Progenitor cell of endocrine pancreas (in vitro differentiated cells): Measurements from ENCODE around the gene SOST. TPM values are rescaled to one million over a fixed set of nuclear protein-coding genes. Genes with fewer than 3 reads are reported as not detected.

Experiments used
- DNase-seq: peaks from one replicate; pipeline ENCODE4 v3.0.0; 2021; ENCODE audit warnings: low spot score; ENCODE audit not compliant: unreplicated experiment
- H3K27ac Mint-ChIP-seq: 2 replicates; pipeline ENCODE4 v1.8.0; 2021; ENCODE audit warnings: mild to moderate bottlenecking, moderate library complexity, mixed read lengths
- H3K27me3 Mint-ChIP-seq: 2 replicates; pipeline ENCODE4 v1.8.0; 2021; ENCODE audit warnings: mixed read lengths
- H3K36me3 Mint-ChIP-seq: 2 replicates; pipeline ENCODE4 v1.8.0; 2022; ENCODE audit warnings: mixed read lengths; ENCODE audit not compliant: insufficient read depth
- H3K4me1 Mint-ChIP-seq: 2 replicates; pipeline ENCODE4 v1.8.0; 2021; ENCODE audit warnings: low read depth, mixed read lengths
- H3K4me3 Mint-ChIP-seq: 2 replicates; pipeline ENCODE4 v1.8.0; 2021; ENCODE audit warnings: low read depth, mild to moderate bottlenecking, moderate library complexity, mixed read lengths
- H3K9me3 Mint-ChIP-seq: 2 replicates; pipeline ENCODE4 v1.8.0; 2021; ENCODE audit warnings: low read depth, mixed read lengths
- total RNA-seq: library from RNA; stranded (reverse); gene quantifications from 2 replicates; pipeline ENCODE4 v1.2.1, GENCODE V29; 2021
- TF ChIP-seq, protein P1 (sequence below): fragments of 200-600 bp; sonication (generic); IDR thresholded peaks from one replicate; pipeline ENCODE4 v1.5.0; 2021; ENCODE audit warnings: antibody characterized with exemption, mild to moderate bottlenecking; ENCODE audit not compliant: unreplicated experiment

Gene SOST
- total RNA-seq, 1 donor from 2014 or later = 0.43 TPM

DNA sequence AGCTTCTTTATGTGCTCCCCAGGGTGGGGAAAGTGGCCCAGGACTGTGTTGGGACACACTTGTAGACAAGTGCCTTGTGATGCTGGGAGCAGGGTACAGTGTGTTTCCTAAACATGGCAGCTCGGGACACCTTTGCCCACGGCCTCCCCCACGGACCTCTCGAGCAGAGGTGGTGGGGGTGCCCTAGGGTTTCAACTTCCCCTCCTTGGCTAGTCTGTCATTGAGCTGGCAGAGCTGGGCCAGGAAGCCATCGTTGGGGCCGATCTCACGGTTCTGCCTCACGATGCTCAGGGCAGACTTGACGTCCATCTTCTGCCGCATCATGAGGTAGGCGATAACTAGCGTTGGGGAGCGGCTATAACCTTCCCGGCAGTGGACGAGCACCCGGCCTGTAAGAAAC, 10.8 kb upstream of the SOST start:
- DNase-seq = no peak
- peaks cover 29% of the 10 kb centered on the region for H3K36me3 Mint-ChIP-seq
- TF ChIP-seq, protein P1, sequence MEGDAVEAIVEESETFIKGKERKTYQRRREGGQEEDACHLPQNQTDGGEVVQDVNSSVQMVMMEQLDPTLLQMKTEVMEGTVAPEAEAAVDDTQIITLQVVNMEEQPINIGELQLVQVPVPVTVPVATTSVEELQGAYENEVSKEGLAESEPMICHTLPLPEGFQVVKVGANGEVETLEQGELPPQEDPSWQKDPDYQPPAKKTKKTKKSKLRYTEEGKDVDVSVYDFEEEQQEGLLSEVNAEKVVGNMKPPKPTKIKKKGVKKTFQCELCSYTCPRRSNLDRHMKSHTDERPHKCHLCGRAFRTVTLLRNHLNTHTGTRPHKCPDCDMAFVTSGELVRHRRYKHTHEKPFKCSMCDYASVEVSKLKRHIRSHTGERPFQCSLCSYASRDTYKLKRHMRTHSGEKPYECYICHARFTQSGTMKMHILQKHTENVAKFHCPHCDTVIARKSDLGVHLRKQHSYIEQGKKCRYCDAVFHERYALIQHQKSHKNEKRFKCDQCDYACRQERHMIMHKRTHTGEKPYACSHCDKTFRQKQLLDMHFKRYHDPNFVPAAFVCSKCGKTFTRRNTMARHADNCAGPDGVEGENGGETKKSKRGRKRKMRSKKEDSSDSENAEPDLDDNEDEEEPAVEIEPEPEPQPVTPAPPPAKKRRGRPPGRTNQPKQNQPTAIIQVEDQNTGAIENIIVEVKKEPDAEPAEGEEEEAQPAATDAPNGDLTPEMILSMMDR = no peak
- H3K27me3 Mint-ChIP-seq = no peaks in the 10 kb centered on the region
- H3K9me3 Mint-ChIP-seq = no peaks in the 10 kb centered on the region
- H3K4me3 Mint-ChIP-seq = no peak overlapping the region
- peaks cover 20% of the 10 kb centered on the region for H3K4me1 Mint-ChIP-seq
- no peak overlapping the region for H3K27ac Mint-ChIP-seq

DNA sequence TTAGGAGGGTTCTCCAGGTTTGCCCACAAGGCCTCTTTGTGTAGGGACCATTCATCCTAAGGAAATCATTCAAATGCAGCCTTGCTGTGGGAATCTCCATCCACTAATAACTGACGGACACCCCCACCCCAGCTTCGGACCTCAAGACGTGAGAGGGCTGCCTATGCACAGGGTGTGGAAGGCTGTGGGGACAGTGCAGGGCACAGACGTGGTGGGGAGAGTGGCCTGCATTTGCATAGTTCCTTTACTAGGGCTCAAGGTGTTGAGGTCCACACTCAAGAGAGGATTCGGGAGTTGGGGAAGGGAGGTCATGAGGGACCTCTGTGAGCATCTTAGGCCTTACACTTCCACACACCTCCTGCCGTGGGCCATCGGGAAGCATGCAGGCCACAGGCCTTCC, 10.4 kb upstream of the SOST start:
- DNase-seq = no peak
- TF ChIP-seq, protein P1 = no peak

GRCh38 chr17:43768382-43768781, 9.8 kb upstream of the SOST start:
- Mint-ChIP-seq H3K27ac (no peak overlapping the region), H3K4me1 (peaks cover 17% of the 10 kb centered on the region), H3K4me3 (no peak overlapping the region), H3K27me3 (no peaks in the 10 kb centered on the region), H3K36me3 (peaks cover 25% of the 10 kb centered on the region), H3K9me3 (no peaks in the 10 kb centered on the region)
- TF ChIP-seq, protein P1 = no peak
- DNase-seq = no peak

More for the DNA sequence above, 10.4 kb upstream of the SOST start:
- Mint-ChIP-seq H3K9me3 (no peaks in the 10 kb centered on the region), H3K4me1 (peaks cover 20% of the 10 kb centered on the region), H3K27me3 (no peaks in the 10 kb centered on the region), H3K36me3 (peaks cover 27% of the 10 kb centered on the region), H3K4me3 (no peak overlapping the region), H3K27ac (no peak overlapping the region)

DNA sequence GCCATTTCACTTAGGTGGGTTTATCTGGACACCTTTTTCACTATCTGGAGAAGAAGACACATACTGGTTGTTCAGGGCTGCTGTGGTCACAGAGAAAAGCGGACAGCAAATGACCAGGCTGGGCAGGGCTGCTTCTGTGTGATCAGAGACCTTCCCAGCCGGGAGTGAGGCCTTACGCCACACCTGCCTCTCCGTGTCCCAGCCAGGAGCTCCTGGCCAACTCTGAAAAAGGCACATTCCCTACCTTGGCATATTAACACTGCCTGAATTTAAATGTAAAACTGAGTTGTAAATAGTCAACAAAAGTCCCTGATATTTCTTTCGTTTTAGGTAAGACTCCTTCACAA, 9.1 kb upstream of the SOST start:
- TF ChIP-seq, protein P1 = no peak
- H3K4me1 Mint-ChIP-seq = peaks cover 10% of the 10 kb centered on the region
- no peaks in the 10 kb centered on the region for H3K9me3 Mint-ChIP-seq
- DNase-seq = no peak
- H3K27ac Mint-ChIP-seq = peak overlapping the region; percentile 64
- no peak overlapping the region for H3K4me3 Mint-ChIP-seq
- H3K27me3 Mint-ChIP-seq = no peaks in the 10 kb centered on the region
- H3K36me3 Mint-ChIP-seq = peaks cover 22% of the 10 kb centered on the region

DNA sequence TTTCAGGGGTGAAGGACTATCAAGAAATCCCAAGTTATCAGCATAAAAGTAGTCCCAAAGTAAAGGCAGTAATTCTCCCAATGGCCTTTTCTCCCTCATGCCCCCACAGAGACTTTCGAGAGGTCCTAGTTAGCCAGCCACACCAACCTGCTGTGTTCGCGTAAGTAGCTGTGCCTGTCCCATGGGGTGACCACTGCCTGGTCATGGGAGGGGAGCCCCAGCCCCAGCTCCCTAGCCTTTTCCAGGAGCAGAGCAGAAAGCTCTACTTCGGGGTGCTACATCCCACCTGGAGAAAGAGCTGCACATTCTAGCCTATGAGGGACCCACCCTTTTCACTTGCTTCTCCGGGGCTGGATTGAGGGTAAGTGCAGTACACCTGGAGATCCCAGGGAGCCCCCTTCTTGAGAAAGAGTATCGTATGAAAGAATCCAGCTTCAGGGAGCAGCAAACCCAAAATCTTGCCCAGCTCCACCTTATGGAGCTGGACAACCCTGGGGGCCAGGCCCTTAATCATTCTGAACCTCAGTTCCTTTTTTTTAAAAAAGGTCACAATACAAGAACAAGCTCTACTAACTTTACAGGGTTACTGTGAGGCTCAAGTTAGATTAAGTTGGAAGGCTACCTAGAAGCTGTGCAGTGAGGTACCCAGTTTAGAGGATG, 8.6 kb upstream of the SOST start:
- peaks cover 17% of the 10 kb centered on the region for H3K36me3 Mint-ChIP-seq
- H3K27me3 Mint-ChIP-seq = no peaks in the 10 kb centered on the region
- H3K4me1 Mint-ChIP-seq = peaks cover 5% of the 10 kb centered on the region
- H3K4me3 Mint-ChIP-seq = no peak overlapping the region
- DNase-seq = no peak
- H3K27ac Mint-ChIP-seq = peak overlapping the region; percentile 64
- H3K9me3 Mint-ChIP-seq = no peaks in the 10 kb centered on the region
- TF ChIP-seq, protein P1 = no peak
